H1 (cell line): ENCODE measurements around the gene QDPR.

Experiments used
- EP300 ChIP-seq, 2 experiments: IDR thresholded peaks; 1 replicate in 1 of 2; 2 replicates in 1 of 2; pipeline ENCODE4 v1.6.1; 2011 to 2012; ENCODE audit warnings: low read depth in 2 of 2, low read length in 2 of 2, mild to moderate bottlenecking in 2 of 2, borderline replicate concordance in 1 of 2, inconsistent platforms in 1 of 2, moderate library complexity in 1 of 2
- POLR2AphosphoS5 ChIP-seq: IDR thresholded peaks from 2 replicates; pipeline ENCODE4 v1.6.1; 2011; ENCODE audit warnings: low read depth, low read length
- RAD21 ChIP-seq, 2 experiments: IDR thresholded peaks in 1 of 2; conservative IDR thresholded peaks in 1 of 2; 2 replicates each; pipeline ENCODE4 v1.6.1; 2011; ENCODE audit warnings: low read depth in 2 of 2, low read length in 2 of 2, improper control_type of control experiment in 1 of 2, inconsistent platforms in 1 of 2, mild to moderate bottlenecking in 1 of 2, moderate library complexity in 1 of 2

GRCh38 chr4:17480955-17481354, 30.9 kb downstream of the QDPR start:
- TF ChIP-seq POLR2AphosphoS5 (no peak), RAD21 (IDR thresholded peaks at IDR 0.05 in 1 of 2, conservative IDR thresholded peaks at IDR 0.05 in 1 of 2; ENCODE audit: low read depth in 2 of 2, low read length in 2 of 2) (no peak), EP300 (IDR thresholded peaks at IDR 0.05; ENCODE audit: borderline replicate concordance in 1 of 2, low read depth in 2 of 2, low read length in 2 of 2) (no peak)
